IMR-90 (cell line): ENCODE data around the gene ZNF761. TPM values are rescaled to one million over a fixed set of nuclear protein-coding genes. Genes with fewer than 3 reads are reported as not detected.

Experiments used
- ATAC-seq: fragments of 200-7000 bp; cut with Tn5 transposase; 2 replicates; pipeline ENCODE4 v1.9.1; 2020; ENCODE audit warnings: low read depth, mild to moderate bottlenecking, moderate library complexity
- BruUV-seq: library from RNA; stranded (reverse); fragments of 400-500 nt; replicated peaks from 2 replicates; lab custom pipeline; 2021; lab: Mats Ljungman, UMichigan
- CTCF ChIA-PET: fragments of 300-600 bp; formaldehyde crosslinking; extraction: SDS; loops from one replicate; lab custom pipeline; 2021; ENCODE audit warnings: antibody characterized with exemption; lab: Yijun Ruan, JAX
- POLR2A ChIA-PET: fragments of 300-600 bp; sonication (Branson Sonifier 250); formaldehyde crosslinking; loops from one replicate; lab custom pipeline; 2022; ENCODE audit warnings: antibody characterized with exemption; ENCODE audit not compliant: unreplicated experiment; lab: Charles Lee
- DNase-seq: peaks from one replicate; pipeline ENCODE4 v3.0.0; 2013
- H2AFZ ChIP-seq: replicated peaks from 2 replicates; pipeline ENCODE3; 2013; ENCODE audit warnings: low read length, mild to moderate bottlenecking; ENCODE audit not compliant: poor library complexity
- H2AK5ac ChIP-seq: 2 replicates; pipeline ENCODE4 v1.6.1; 2013; ENCODE audit warnings: low read depth, low read length, inconsistent platforms
- H2AK9ac ChIP-seq: replicated peaks from 2 replicates; pipeline ENCODE3; 2013; ENCODE audit warnings: mild to moderate bottlenecking, low read depth, low read length, moderate library complexity; ENCODE audit not compliant: poor library complexity
- H2BK120ac ChIP-seq: 2 replicates; pipeline ENCODE4 v1.6.1; 2013; ENCODE audit warnings: low read depth, low read length, inconsistent platforms
- H2BK15ac ChIP-seq: 3 replicates; pipeline ENCODE4 v1.6.1; 2013; ENCODE audit warnings: low read depth, low read length, inconsistent platforms
- H2BK20ac ChIP-seq: 2 replicates; pipeline ENCODE4 v1.6.1; 2013; ENCODE audit warnings: low read depth, mild to moderate bottlenecking, inconsistent platforms, low read length, moderate library complexity
- H2BK5ac ChIP-seq: 2 replicates; pipeline ENCODE4 v1.6.1; 2013; ENCODE audit warnings: mild to moderate bottlenecking, low read depth, low read length, inconsistent platforms; ENCODE audit not compliant: poor library complexity, severe bottlenecking
- H3K14ac ChIP-seq: replicated peaks from 2 replicates; pipeline ENCODE4 v1.6.1; 2013; ENCODE audit warnings: low read depth, low read length, inconsistent platforms
- H3K18ac ChIP-seq: 2 replicates; pipeline ENCODE4 v1.6.1; 2013; ENCODE audit warnings: low read depth, low read length, control low read depth
- H3K23ac ChIP-seq: 2 replicates; pipeline ENCODE4 v1.6.1; 2013; ENCODE audit warnings: low read depth, low read length, inconsistent platforms
- H3K27ac ChIP-seq: 2 replicates; pipeline ENCODE4 v1.5.1; 2013; ENCODE audit warnings: mild to moderate bottlenecking, control low read depth, low read length; ENCODE audit not compliant: insufficient read depth
- H3K27me3 ChIP-seq: 2 replicates; pipeline ENCODE4 v1.6.1; 2013; ENCODE audit warnings: low read length; ENCODE audit not compliant: control insufficient read depth, insufficient read depth
- H3K36me3 ChIP-seq: 2 replicates; pipeline ENCODE4 v1.6.1; 2013; ENCODE audit warnings: low read length, mixed read lengths; ENCODE audit not compliant: control insufficient read depth, insufficient read depth
- H3K4ac ChIP-seq: 2 replicates; pipeline ENCODE4 v1.6.1; 2013; ENCODE audit warnings: low read depth, low read length, inconsistent platforms
- H3K4me1 ChIP-seq: 2 replicates; pipeline ENCODE4 v1.6.1; 2013; ENCODE audit warnings: low read length, mixed read lengths; ENCODE audit not compliant: control insufficient read depth, insufficient read depth
- H3K4me2 ChIP-seq: 2 replicates; pipeline ENCODE4 v1.6.1; 2013; ENCODE audit warnings: low read depth, mild to moderate bottlenecking, control low read depth, low read length, moderate library complexity
- H3K4me3 ChIP-seq: 2 replicates; pipeline ENCODE4 v1.5.1; 2013; ENCODE audit warnings: low read depth, mild to moderate bottlenecking, control low read depth, low read length, moderate library complexity; ENCODE audit not compliant: insufficient read depth
- H3K56ac ChIP-seq: 2 replicates; pipeline ENCODE4 v1.6.1; 2013; ENCODE audit warnings: low read length, inconsistent platforms; ENCODE audit not compliant: insufficient read depth; ENCODE audit errors: extremely low read depth
- H3K79me1 ChIP-seq, 2 experiments: 2 replicates each; pipeline ENCODE4 v1.6.1; 2013; ENCODE audit warnings: low read length in 2 of 2, inconsistent platforms in 1 of 2, low read depth in 1 of 2
- H3K9ac ChIP-seq: 2 replicates; pipeline ENCODE4 v1.6.1; 2013; ENCODE audit warnings: low read depth, low read length, control low read depth
- H3K9me1 ChIP-seq: 2 replicates; pipeline ENCODE4 v1.6.1; 2013; ENCODE audit warnings: low read length, inconsistent platforms; ENCODE audit not compliant: insufficient read depth
- H3K9me3 ChIP-seq: 2 replicates; pipeline ENCODE4 v1.6.1; 2013; ENCODE audit warnings: low read length; ENCODE audit not compliant: control insufficient read depth, insufficient read depth
- H4K20me1 ChIP-seq: 2 replicates; pipeline ENCODE4 v1.6.1; 2013; ENCODE audit warnings: low read length, inconsistent platforms; ENCODE audit not compliant: insufficient read depth
- H4K5ac ChIP-seq: 2 replicates; pipeline ENCODE4 v1.6.1; 2013; ENCODE audit warnings: mild to moderate bottlenecking, low read depth, low read length, control low read depth
- H4K8ac ChIP-seq, 2 experiments: 2 replicates each; pipeline ENCODE4 v1.6.1; 2013; ENCODE audit warnings: low read depth in 2 of 2, low read length in 2 of 2, control low read depth in 1 of 2, inconsistent platforms in 1 of 2
- H4K91ac ChIP-seq: 2 replicates; pipeline ENCODE4 v1.6.1; 2013; ENCODE audit warnings: low read depth, low read length, inconsistent platforms; ENCODE audit not compliant: insufficient read depth
- BHLHE40 ChIP-seq: fragments of 150-350 bp; IDR thresholded peaks from 2 replicates; pipeline ENCODE4 v1.6.1; 2016; ENCODE audit warnings: mild to moderate bottlenecking, low read depth, low read length
- CEBPB ChIP-seq: IDR thresholded peaks from 2 replicates; pipeline ENCODE4 v1.6.1; 2012; ENCODE audit warnings: low read depth, low read length, improper control_type of control experiment
- CHD1 ChIP-seq: IDR thresholded peaks from 2 replicates; pipeline ENCODE4 v1.6.1; 2012; ENCODE audit warnings: low read depth, low read length, improper control_type of control experiment
- MAFK ChIP-seq: IDR thresholded peaks from 2 replicates; pipeline ENCODE4 v1.6.1; 2012; ENCODE audit warnings: low read depth, low read length, improper control_type of control experiment
- MAZ ChIP-seq: IDR thresholded peaks from 2 replicates; pipeline ENCODE4 v1.6.1; 2012; ENCODE audit warnings: low read depth, mild to moderate bottlenecking, low read length, improper control_type of control experiment, moderate library complexity, borderline replicate concordance
- MXI1 ChIP-seq: IDR thresholded peaks from 2 replicates; pipeline ENCODE4 v1.6.1; 2012; ENCODE audit warnings: low read depth, mild to moderate bottlenecking, low read length, moderate library complexity, borderline replicate concordance
- NFE2L2 ChIP-seq: fragments of 150-350 bp; IDR thresholded peaks from 2 replicates; pipeline ENCODE4 v1.6.1; 2016; ENCODE audit warnings: low read depth, mild to moderate bottlenecking, low read length
- RAD21 ChIP-seq: IDR thresholded peaks from 2 replicates; pipeline ENCODE4 v1.6.1; 2012; ENCODE audit warnings: low read length, improper control_type of control experiment
- RCOR1 ChIP-seq: IDR thresholded peaks from 2 replicates; pipeline ENCODE4 v1.6.1; 2012; ENCODE audit warnings: mild to moderate bottlenecking, low read length, improper control_type of control experiment; ENCODE audit not compliant: insufficient replicate concordance
- RFX5 ChIP-seq: IDR thresholded peaks from 2 replicates; pipeline ENCODE4 v1.8.0; 2012; ENCODE audit warnings: low read depth, mild to moderate bottlenecking, low read length, moderate library complexity
- SMC3 ChIP-seq: fragments of 150-350 bp; IDR thresholded peaks from 2 replicates; pipeline ENCODE4 v1.6.1; 2016; ENCODE audit warnings: low read depth, mild to moderate bottlenecking, antibody characterized with exemption, low read length, moderate library complexity
- WGBS, 2 experiments: methylation state at CpG; one replicate each; pipeline versions ENCODE4 v1.1.5 to v1.1.7; 2013; ENCODE audit warnings: missing lambda C conversion rate in 2 of 2; ENCODE audit not compliant: insufficient read length in 1 of 2; ENCODE audit errors: extremely low coverage in 2 of 2; 5-methylcytosine and 5-hydroxymethylcytosine counted together
- dilution Hi-C: fragments of 300-500 bp; cut with HindIII; formaldehyde crosslinking; loops from one replicate; pipeline ENCODE4 v1.14.3; 2018; ENCODE audit warnings: low sequenced_read_pairs; ENCODE audit not compliant: unreplicated experiment
- in situ Hi-C: fragments of 300-500 bp; cut with MboI; formaldehyde crosslinking; loops from 3 replicates; pipeline ENCODE4 v1.14.3; 2019; ENCODE audit warnings: low sequenced_read_pairs, inconsistent platforms, mixed read lengths
- intact Hi-C: fragments of 100-400 bp; cut with micrococcal nuclease; formaldehyde crosslinking; loops from 2 replicates; pipeline ENCODE4 v1.10.0; 2022
- polyA plus RNA-seq, 3 experiments: library from polyadenylated mRNA; depleted of rRNA; stranded (reverse); fragments of >200 nt; gene quantifications; 2 replicates each; pipeline ENCODE4 v1.2.3, GENCODE V29; 2012; ENCODE audit warnings: low replicate concordance in 1 of 3
- total RNA-seq: library from RNA; depleted of rRNA; stranded (reverse); fragments of >200 nt; gene quantifications from 2 replicates; pipeline ENCODE4 v1.2.3, GENCODE V29; 2012
- TF ChIP-seq, protein P1 (sequence below): conservative IDR thresholded peaks from 2 replicates; pipeline ENCODE4 v1.5.1; 2012; ENCODE audit warnings: mild to moderate bottlenecking, low read depth, low read length, improper control_type of control experiment
- TF ChIP-seq, protein P2 (sequence below): fragments of 150-350 bp; IDR thresholded peaks from 2 replicates; pipeline ENCODE4 v1.6.1; 2017; ENCODE audit warnings: mild to moderate bottlenecking, antibody characterized with exemption, low read length, low read depth
- TF ChIP-seq, protein P3 (sequence below): fragments of 150-350 bp; IDR thresholded peaks from 2 replicates; pipeline ENCODE4 v1.6.1; 2016; ENCODE audit warnings: low read depth, mild to moderate bottlenecking, low read length, moderate library complexity, borderline replicate concordance

Gene ZNF761
- total and polyA plus RNA-seq, 2 of the 4 experiments (the other 2 are of a cell fraction) = 7.9 to 21.9 TPM

DNA sequence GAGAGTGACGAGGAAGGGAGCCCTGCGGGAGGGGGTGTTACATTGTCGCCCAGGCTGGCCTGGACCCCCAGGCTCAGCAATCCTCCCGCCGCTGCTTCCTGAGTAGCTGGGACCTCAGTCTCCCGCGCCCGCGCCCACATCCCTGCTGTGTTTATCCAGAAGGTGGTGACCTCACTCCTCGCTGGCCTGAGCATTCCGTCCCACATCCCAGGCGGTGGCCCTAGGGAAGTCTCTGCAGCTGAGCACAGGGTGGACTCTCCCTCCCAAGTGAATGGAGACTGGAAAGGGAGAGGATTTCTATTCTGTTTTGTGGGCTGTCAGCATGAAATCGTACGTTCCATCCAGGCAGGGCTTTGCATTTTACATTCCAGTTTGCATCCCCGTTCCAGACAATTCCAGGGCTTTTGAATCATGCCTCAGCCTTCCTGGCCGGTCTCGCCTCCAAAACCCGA lies 37.2 kb upstream of the ZNF761 start:
- H2BK5ac ChIP-seq = peak overlapping the region; percentile 23
- H3K36me3 ChIP-seq = peaks cover 8% of the 10 kb centered on the region
- no peaks in the 10 kb centered on the region for H4K20me1 ChIP-seq
- DNase-seq (peak; percentile 61), ATAC-seq (peak; percentile 72)
- WGBS, 2 experiments = 0% methylated on average over 4 of the region's 18 CpGs; no CpG with 5 or more reads in 1 of the 2 experiments
- H2AK5ac ChIP-seq = no peak overlapping the region
- no peaks in the 10 kb centered on the region for H3K9me1 ChIP-seq
- peak overlapping the region; percentile 70 for H3K27ac ChIP-seq
- H2BK120ac ChIP-seq = no peak overlapping the region
- in situ Hi-C loops = no loop called here
- peaks cover 2% of the 10 kb centered on the region; the same call in 1 of the 2 replicates for H3K9me3 ChIP-seq
- TF ChIP-seq, protein P1, sequence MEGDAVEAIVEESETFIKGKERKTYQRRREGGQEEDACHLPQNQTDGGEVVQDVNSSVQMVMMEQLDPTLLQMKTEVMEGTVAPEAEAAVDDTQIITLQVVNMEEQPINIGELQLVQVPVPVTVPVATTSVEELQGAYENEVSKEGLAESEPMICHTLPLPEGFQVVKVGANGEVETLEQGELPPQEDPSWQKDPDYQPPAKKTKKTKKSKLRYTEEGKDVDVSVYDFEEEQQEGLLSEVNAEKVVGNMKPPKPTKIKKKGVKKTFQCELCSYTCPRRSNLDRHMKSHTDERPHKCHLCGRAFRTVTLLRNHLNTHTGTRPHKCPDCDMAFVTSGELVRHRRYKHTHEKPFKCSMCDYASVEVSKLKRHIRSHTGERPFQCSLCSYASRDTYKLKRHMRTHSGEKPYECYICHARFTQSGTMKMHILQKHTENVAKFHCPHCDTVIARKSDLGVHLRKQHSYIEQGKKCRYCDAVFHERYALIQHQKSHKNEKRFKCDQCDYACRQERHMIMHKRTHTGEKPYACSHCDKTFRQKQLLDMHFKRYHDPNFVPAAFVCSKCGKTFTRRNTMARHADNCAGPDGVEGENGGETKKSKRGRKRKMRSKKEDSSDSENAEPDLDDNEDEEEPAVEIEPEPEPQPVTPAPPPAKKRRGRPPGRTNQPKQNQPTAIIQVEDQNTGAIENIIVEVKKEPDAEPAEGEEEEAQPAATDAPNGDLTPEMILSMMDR = no peak
- TF ChIP-seq, protein P2, sequence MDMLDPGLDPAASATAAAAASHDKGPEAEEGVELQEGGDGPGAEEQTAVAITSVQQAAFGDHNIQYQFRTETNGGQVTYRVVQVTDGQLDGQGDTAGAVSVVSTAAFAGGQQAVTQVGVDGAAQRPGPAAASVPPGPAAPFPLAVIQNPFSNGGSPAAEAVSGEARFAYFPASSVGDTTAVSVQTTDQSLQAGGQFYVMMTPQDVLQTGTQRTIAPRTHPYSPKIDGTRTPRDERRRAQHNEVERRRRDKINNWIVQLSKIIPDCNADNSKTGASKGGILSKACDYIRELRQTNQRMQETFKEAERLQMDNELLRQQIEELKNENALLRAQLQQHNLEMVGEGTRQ = no peak
- TF ChIP-seq SMC3 (no peak), RFX5 (no peak), MAZ (no peak), MAFK (no peak), CHD1 (no peak), NFE2L2 (no peak), RAD21 (no peak), CEBPB (no peak), MXI1 (no peak), BHLHE40 (no peak), RCOR1 (no peak)
- TF ChIP-seq, protein P3, sequence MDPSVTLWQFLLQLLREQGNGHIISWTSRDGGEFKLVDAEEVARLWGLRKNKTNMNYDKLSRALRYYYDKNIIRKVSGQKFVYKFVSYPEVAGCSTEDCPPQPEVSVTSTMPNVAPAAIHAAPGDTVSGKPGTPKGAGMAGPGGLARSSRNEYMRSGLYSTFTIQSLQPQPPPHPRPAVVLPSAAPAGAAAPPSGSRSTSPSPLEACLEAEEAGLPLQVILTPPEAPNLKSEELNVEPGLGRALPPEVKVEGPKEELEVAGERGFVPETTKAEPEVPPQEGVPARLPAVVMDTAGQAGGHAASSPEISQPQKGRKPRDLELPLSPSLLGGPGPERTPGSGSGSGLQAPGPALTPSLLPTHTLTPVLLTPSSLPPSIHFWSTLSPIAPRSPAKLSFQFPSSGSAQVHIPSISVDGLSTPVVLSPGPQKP = no peak
- no peak overlapping the region for H2BK20ac ChIP-seq
- peak overlapping the region; percentile 44 for H3K9ac ChIP-seq
- ChIA-PET CTCF (interaction anchor here (1.4 kb wide), 1 partner anchor 16 kb away, joined by 4 read pairs; no protein-coding TSS in a partner anchor), POLR2A (interaction anchor here (0.6 kb wide), 1 partner anchor 28 kb away, joined by 4 read pairs; no protein-coding TSS in a partner anchor)
- BruUV-seq = no TSS peak
- peak overlapping the region; percentile 40 to 80; a peak in 3 of 4 replicates for H4K8ac ChIP-seq
- H3K79me1 ChIP-seq = peaks cover 2 to 3% of the 10 kb centered on the region in 2 experiments; a peak in 2 of 4 replicates
- H2AK9ac ChIP-seq = peak overlapping the region; percentile 31
- no peak overlapping the region; the same call in 1 of the 2 replicates for H3K56ac ChIP-seq
- H2BK15ac ChIP-seq = no peak overlapping the region
- H3K4me2 ChIP-seq = peak overlapping the region; percentile 73
- no peak overlapping the region for H4K91ac ChIP-seq
- intact Hi-C loops = loop anchor here (10.0 kb wide), 1 partner anchor 200 kb away; the partner anchor contains the start of gene ZNF665
- no peak overlapping the region for H3K14ac ChIP-seq
- dilution Hi-C loops = no loop called here
- peak overlapping the region; percentile 86 for H2AFZ ChIP-seq
- H3K23ac ChIP-seq = no peak overlapping the region; the same call in 1 of the 2 replicates
- no peaks in the 10 kb centered on the region for H3K27me3 ChIP-seq
- peak overlapping the region; percentile 42 for H3K4me3 ChIP-seq
- H3K18ac ChIP-seq = no peak overlapping the region
- no peaks in the 10 kb centered on the region; the same call in 1 of the 2 replicates for H3K4me1 ChIP-seq
- H4K5ac ChIP-seq = no peak overlapping the region
- no peak overlapping the region for H3K4ac ChIP-seq
